Measurements from ENCODE around the gene PCED1A. TPM values are rescaled to one million over a fixed set of nuclear protein-coding genes. Genes with fewer than 3 reads are reported as not detected.

Gene PCED1A
- total and polyA plus RNA-seq, 4 donors, result 6.8 to 13.4 (median 13.0) TPM

- H3K36me3 ChIP-seq (ENCODE audit: control insufficient read depth in 4 of 4, insufficient read depth in 3 of 4, low read depth in 1 of 4, low read length in 3 of 4), result peaks cover 0 to 11% (median 4%) of the 10 kb centered on the region in 4 donors
- no peaks in the 10 kb centered on the region for H3K27me3 ChIP-seq (ENCODE audit: control insufficient read depth in 4 of 4, insufficient read depth in 4 of 4, low read length in 3 of 4)
- H3K27ac ChIP-seq (ENCODE audit: low read depth in 1 of 2, low read length in 2 of 2), result no peak overlapping the region
- 97% methylated on average over 5 of the region's 5 CpGs for WGBS
- H3K9ac ChIP-seq (ENCODE audit: low read depth in 1 of 2, low read length in 2 of 2), result no peak overlapping the region
- DNase-seq (ENCODE audit: low spot score), result no peak
- no peak overlapping the region for H3K4me3 ChIP-seq (ENCODE audit: low read depth in 1 of 3, low read length in 3 of 3)
- no peaks in the 10 kb centered on the region for H3K9me3 ChIP-seq (ENCODE audit: control insufficient read depth in 4 of 4, low read length in 3 of 4)
- peaks cover 5 to 12% (median 8%) of the 10 kb centered on the region in 4 donors for H3K4me1 ChIP-seq (ENCODE audit: control insufficient read depth in 4 of 4, insufficient read depth in 4 of 4, low read length in 3 of 4)
- TF ChIP-seq NR2F2 (IDR thresholded peaks at IDR 0.05) (no peak), FOXA2 (IDR thresholded peaks at IDR 0.05) (no peak), GABPA (IDR thresholded peaks at IDR 0.05 in 1 of 2, conservative IDR thresholded peaks at IDR 0.05 in 1 of 2) (no peak), CTCF (IDR thresholded peaks at IDR 0.05; ENCODE audit: low read depth, low read length, missing input control) (no peak), TAF1 (conservative IDR thresholded peaks at IDR 0.05) (no peak), FOXA1 (IDR thresholded peaks at IDR 0.05) (no peak), RXRA (IDR thresholded peaks at IDR 0.05) (no peak), EGR1 (IDR thresholded peaks at IDR 0.05; ENCODE audit: low read depth in 2 of 2) (no peak), HNF4G (IDR thresholded peaks at IDR 0.05) (no peak), JUND (IDR thresholded peaks at IDR 0.05) (no peak), MAX (IDR thresholded peaks at IDR 0.05) (no peak), HNF4A (conservative IDR thresholded peaks at IDR 0.05) (no peak)
These were observed 4.4 kb downstream of the PCED1A start for GRCh38 chr20:2836035-2836434.

GRCh38 chr20:2835331-2835796 is 5.1 kb downstream of the PCED1A start:
- H3K27ac ChIP-seq (ENCODE audit: low read depth in 1 of 2, low read length in 2 of 2), result no peak overlapping the region
- no peaks in the 10 kb centered on the region for H3K27me3 ChIP-seq (ENCODE audit: control insufficient read depth in 4 of 4, insufficient read depth in 4 of 4, low read length in 3 of 4)
- 92% methylated on average over 6 of the region's 6 CpGs for WGBS
- H3K4me1 ChIP-seq (ENCODE audit: control insufficient read depth in 4 of 4, insufficient read depth in 4 of 4, low read length in 3 of 4), result peaks cover 5 to 12% (median 8%) of the 10 kb centered on the region in 4 donors
- DNase-seq (ENCODE audit: low spot score), result no peak
- TF ChIP-seq EGR1 (IDR thresholded peaks at IDR 0.05; ENCODE audit: low read depth in 2 of 2), result no peak
- TF ChIP-seq CTCF (IDR thresholded peaks at IDR 0.05; ENCODE audit: low read depth, low read length, missing input control), result no peak
- TF ChIP-seq ZBTB33 (IDR thresholded peaks at IDR 0.05), result no peak
- no peak for TF ChIP-seq REST (IDR thresholded peaks at IDR 0.05)
- no peaks in the 10 kb centered on the region for H3K9me3 ChIP-seq (ENCODE audit: control insufficient read depth in 4 of 4, low read length in 3 of 4)
- H3K9ac ChIP-seq (ENCODE audit: low read depth in 1 of 2, low read length in 2 of 2), result no peak overlapping the region
- H3K36me3 ChIP-seq (ENCODE audit: control insufficient read depth in 4 of 4, insufficient read depth in 3 of 4, low read depth in 1 of 4, low read length in 3 of 4), result peaks cover 0 to 11% (median 4%) of the 10 kb centered on the region in 4 donors
- H3K4me3 ChIP-seq (ENCODE audit: low read depth in 1 of 3, low read length in 3 of 3), result no peak overlapping the region

Measured in liver (tissue), 9 donors.